Ureter (tissue), 1 donor: ENCODE results near the gene CBX4. TPM values are rescaled to one million over a fixed set of nuclear protein-coding genes. Genes with fewer than 3 reads are reported as not detected.

Source experiments
- DNase-seq: peaks from one replicate; pipeline ENCODE4 v3.0.0-alpha.2; 2020; ENCODE audit warnings: low spot score
- total RNA-seq: library from RNA; stranded (reverse); gene quantifications from one replicate; pipeline ENCODE4 v1.2.4, GENCODE V29; 2023
- donor health status: DM: yes; HTN: yes; CAD: no.

CBX4 gene
- total RNA-seq, 1 donor from 2014 or later, result 36.7 TPM

DNA sequence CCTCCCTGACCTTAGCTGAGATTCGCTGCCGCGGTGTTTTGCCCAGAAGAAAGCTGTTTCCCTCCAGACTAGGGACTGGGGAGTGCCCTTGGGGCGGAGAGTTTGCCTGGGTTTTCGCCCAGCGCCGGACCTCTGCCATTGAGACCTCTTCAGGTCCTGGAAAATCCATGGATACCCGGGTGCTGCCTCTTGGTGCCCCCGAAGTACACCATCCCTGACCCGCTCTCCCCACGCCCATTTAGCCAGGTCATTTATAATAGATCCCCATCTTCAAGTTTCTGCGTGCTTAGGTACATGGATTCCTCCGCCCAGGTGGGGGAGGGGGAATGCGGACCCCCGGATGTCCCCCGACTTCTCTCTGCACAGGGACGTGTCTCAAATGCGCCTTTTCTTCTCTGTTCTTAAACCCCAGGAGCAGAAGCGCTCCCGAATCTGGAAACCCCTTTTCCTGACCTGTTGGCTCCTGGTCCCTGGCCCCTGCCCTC is 27.3 kb downstream of the CBX4 start:
- no peak for DNase-seq

DNA sequence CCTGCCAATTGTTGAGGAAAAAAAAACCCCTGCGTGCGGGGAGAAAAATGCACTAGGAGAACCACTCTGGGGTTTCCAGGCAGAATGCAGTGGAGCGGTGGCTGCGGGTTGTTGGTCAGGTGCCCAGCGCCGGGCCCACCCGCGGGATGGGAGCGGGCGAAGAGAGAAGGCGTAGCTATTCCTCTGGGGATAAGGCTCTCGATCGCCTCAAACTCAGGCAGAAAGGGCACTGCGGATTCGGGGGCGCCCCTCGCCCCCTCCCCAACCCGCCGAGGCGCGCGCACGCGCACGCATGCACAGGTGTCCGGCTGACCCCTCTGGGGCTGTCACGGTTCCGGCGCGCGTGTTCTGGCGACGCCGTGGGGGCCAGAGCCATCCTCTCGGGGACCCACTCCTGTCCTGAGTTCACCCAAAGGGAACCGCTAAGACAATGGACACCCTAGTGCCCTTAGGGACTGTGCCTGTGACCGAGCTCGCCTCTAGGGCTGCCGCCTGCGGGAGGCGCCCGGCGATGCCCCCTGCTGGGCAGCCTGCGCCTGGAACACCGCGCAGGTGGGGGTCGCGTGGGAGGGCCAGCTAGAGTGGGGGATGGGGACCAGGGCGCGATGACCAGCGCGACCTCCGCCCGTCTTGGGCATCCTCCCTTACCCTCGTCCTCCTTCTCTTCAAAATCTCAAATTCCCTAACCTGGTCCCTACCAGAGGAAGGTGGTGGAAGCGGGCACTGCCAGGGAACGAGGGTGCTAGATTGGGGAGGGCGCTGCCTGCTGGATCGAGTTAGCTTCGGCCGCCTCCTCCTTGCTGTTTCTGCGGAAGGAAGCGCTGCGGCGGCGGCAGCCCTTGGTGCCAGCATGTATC is 28.0 kb downstream of the CBX4 start:
- DNase-seq, result no peak

DNA sequence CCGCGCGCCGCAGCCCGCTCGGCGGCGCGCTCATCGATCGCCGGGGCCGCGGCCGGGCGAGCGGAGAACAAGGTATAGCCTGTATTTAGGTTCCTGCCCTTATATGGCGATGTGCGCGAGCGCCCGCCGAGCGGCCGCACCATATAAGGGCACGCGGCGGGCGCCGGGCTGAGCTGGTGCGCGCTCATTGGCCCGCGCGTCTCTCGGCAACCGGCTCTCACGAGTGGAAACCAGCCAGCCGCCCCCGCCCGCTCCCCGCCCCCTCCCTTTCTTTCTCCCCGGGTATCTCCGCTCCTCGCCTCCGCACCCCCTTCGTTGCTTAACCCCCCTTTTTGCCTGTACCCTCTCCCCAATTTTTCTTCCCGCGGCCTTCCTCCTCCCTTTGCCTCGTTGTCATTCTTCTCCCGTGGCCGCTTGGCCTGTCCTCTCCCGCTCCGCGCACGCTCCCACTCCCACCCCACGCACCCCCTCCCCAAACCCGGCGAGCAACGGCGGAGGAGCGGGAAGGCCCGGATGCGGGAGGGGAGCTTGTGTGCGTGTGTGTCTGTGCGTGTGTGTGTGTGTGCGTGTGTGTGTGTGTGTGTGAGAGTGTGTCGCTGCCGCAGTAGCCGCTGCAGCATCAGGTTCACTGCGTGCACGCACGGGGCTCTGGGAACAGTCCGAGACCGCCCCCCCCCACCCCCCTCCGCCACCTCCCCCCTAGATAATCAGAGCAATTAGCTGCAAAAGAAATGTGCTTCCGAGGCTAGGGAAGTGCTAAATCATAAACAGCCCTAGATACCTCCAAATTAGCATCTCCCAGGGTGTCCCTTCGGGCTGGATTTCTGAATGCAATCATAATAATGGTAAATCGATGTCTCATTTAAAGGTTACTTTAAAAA is 28.9 kb downstream of the CBX4 start:
- DNase-seq, result peak; percentile 67

DNA sequence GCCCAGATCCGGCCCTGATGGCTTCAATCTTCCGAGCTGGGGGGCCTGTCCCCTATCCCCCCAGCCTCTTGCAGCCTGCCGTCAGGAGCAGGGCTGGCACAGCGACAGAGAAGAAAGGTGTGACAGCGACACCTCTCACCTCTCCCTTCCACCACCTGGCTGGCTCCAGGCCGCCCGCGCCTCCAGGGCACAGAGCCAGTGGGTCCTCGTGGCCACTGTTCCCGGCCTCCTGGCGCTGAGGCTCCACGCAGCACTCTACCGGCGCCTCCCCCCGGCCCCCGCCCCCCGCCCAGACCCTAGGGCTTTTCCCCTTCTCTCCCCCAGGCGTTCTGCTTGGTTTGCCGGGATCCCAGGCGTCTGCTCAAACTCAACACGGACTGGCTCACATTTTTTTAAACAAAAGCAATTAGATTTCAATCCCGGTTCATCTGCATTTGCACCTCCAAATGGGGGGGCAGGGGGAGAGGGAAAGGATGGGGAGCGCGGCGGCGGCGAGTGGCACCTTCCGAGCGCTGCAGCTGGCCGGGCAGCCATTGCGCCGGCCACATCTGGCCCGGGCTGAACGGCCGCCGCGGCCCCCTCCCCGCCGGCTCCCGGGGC is 29.6 kb downstream of the CBX4 start:
- no peak for DNase-seq

DNA sequence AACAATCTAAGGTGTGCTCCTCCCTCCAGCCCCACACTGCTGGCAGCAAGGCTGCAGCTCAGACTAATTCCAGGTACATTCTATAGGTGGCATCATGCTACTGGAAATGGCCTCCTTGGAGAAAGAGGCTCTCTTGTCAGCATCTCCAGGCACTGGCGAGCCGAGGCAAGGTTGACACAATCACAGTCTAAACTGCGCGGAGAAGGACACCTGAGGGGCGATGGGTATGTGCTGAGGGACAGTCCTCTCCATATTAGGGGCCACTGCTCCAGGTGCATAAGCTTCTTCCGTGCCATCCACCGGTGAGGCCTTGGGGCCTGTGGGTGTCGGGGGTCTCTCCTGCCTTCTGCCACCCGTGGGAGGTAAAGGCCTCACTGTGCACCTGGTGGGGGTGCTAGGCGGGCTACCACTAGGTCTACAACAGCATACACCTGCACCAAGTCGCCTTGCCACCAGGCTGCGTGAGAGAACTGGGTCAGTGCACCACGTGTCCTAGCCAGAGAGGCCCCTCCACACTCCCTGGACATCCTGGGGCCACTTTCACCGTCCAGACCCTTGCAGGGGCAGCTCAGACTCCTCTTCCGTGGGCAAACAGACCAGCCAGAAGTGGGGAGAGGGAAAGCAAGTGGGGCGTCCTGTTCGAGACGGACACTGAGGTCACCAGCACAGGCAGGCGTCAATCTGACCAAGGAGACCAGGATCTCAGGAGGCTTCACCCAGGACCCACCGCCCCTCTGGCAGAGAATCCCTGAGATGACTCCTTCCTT is 30.3 kb downstream of the CBX4 start:
- DNase-seq, result no peak

DNA sequence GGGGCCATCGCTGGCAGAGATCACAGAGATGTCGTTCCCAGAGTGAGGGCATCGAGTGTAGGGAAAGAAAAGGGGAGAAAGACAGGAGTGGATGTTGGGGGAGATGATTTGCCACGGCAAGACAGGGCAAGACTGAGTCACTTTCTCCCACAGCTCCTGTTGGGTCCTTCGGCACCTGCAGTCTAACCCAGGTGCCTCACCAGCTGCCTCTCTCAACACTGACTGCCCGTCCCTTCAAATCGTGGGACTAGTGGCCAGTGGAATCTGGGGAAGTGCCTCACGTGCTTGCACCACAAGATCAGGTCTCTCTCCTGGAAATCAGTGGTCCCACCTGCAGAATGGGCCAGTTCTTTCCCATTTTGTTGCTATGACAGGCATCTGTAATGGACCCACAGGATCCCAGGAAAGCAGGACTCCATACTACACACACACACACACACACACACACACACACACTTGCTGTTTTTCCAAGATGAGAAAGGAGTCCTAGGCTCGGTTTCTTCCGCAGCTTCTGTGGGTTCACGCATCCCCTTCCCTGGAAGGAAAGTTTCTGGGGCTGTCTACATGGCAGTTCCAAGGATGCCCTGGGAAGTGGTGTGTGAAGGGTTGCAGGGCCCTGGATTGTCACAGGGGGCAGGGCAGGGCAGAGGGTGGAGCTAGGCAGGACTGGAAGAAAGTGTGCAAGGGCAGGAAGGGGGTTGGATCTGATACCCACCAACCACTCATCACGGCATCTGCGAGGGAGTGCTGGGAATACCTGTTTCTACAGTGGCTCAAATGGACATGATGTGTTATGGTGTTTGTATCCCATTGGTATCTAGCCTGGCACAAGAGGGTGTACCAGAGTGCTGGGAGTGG is 32.1 kb downstream of the CBX4 start:
- DNase-seq, result no peak

DNA sequence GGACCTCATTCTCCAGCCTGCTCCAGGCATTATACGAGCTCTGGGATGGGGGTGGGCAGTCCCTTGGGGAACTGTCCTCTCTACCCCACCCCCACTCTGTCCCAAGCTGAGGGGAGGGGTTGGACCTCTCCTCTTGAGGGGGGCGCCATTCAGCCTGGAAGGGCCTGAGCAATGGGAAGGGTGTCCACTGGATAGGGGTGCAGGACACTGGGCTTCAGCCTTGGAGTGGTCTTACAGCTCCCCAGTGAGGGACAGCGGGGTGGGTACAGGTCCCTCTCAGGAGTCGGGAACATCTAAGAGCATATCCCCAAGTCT is 32.8 kb downstream of the CBX4 start:
- no peak for DNase-seq

DNA sequence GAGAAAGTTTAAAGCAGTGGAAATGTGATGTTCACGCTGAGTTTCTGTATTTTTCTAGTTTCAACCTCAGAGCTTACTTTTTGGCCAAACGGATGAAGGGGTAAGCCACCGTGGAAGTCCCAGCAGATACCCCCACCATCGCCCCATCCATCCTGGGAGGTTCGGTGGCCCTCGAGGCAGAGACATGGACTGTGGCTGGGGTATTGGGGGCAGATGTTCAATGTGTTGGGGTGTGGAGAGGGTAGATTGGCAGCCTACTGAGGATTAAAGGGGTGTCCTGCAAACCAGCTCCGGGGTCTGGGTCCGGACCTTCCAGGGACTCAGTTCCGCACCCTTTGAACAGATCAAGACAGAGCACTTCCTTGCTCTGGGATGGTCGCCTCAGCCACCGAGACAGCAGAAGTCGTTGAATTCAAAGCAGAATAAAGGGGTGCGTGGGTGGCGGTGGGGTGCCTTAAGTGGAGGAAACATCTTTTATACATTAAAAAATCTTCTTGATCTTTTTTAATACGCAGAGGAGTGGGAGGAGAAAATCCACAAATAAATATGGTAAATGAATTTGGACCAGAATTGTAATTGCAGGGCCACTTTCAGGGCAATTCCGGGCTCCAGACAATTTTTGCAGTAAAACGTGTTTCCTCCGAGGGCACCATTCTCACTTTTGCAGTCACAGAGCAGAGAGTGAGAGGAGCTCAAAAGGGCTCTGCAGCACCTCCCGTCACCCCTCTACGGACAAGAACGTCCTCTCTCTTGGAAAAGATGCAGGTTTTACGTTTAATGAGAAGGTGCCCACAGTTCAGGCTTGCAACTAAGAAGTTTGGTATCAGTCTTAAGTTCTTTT is 34.2 kb downstream of the CBX4 start:
- no peak for DNase-seq

DNA sequence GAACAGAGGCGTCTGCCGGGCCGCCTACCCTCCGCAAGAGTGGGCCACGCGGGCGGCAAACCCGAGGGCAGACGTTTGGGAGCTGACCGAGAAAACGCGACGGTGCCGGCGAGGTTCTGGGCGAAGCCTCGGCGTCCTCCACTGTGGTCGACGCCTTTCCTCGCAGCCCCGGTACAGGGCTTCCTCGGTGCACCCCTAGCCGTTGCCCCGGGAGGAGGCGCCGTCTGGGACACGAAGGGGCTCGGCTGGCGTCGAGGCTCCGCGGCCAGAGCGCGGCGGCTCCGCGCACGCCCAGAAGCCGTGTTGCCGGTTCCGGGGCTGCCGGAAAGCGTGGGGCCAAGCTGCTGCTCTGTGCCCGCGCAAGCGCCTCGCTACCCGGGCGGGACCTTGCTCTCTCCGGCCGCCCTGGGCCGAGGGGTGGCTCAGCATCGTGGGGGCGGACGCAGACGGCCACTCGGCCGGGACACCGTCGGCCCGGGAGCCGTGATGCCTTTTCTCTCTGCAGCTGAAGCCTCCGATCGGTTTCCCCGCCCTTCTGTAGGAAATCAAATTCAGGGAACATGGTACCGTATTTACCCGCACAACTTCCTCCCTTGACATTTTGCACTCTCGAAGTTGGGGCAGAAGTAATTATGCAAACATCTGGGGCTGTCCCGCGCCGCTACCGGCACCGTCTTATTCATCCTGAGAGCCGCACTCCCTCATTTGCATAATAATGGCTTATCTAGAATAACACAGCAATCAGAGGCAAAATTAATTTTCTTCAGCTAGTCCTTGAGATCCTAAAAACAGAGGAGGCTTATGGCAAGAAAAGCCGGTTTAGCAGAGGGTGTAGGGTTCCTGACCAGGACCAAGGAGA is 35.0 kb downstream of the CBX4 start:
- no peak for DNase-seq

DNA sequence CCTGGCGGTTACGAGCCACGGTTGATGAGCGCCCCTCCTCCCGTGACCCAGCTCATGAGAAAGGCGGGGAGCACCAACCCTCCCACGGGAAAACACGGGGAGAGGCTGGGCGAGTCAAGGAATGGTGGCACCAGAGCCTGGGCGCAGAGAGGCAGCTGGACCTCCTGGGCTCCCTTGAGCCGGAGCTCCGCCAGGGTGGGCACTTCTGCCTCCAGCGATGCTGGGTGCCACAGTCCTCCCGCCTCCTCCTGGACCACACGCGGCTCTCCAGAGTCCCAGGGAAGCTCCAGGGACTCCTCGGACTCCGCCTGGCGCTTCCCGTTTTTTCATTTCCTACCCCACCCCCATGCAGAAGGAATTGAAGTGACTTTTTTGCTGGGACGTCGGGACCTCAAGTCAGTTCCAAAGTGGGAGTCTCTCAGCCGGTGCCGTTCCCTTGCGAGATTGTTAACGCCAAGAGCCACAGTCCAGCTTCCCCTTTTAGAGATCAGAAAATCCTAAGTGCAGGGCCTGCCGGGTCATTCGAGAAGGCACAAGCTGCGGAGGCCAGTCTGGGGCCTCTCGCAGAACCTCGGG is 35.7 kb downstream of the CBX4 start:
- no peak for DNase-seq

DNA sequence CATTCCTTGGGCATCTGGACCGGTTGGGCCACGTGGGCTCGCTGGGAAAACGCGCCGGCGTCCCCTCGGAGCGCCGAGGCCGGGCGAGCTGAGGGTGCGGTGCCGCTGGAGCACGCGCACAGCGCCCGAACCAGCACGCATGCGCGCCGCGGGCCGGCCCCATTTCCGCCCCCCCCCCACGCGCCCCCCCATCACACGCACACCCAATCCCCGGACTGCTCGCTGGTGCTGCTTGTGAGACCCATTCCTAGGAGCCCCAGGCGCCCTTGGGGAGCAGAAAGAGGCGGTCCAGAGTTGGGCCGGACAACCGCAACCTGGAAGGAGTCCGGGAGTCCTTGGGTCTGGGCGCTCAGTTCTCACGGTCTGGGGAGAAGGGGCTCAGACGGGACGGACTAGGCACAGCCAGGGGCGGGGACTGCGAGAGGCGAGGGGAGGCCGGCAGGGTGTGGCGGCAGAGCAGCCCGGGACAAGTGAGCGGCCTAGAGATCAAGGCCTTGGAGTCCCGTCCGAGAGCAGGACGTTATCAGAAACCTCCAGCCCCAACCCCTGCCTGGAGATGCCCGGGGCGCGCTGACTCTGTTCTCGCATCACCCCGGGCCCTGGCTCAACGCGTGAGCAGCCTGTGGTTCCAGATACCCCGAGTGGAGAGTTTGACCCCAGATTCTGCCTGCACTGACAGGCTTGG is 36.4 kb downstream of the CBX4 start:
- no peak for DNase-seq

DNA sequence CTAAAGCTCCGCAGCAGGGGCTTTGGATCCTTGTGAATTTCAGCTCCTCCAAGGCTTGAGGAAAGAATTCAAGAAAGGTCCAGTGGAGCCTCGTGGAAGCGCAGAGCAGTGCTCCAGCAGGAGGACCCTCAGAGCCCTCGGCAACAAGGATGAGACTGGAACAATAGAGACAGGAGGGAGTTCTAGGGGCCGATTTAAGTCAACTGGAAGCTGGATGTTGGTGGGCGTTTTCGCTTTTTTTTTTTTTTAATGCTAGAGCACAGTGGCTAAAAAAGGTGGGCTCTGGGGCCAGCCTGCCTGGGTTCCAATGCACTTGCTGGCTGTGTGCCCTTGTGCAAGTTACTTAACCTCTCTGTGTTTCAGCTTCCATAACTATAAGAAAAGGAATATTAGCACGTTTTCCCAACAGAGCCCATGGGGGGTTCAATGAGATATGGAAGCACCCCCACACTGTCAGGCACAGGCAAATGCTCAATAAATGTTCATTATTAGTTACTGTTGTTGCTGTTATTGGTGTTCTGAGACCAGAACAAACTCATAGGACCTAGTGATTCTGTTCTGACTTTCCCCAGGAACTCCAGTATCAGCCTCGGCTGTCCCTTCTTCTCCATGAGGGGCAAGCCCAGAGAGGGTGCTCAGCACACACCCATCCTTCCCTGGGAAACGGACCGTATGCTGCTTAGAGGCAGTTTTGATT is 37.1 kb downstream of the CBX4 start:
- DNase-seq, result no peak

DNA sequence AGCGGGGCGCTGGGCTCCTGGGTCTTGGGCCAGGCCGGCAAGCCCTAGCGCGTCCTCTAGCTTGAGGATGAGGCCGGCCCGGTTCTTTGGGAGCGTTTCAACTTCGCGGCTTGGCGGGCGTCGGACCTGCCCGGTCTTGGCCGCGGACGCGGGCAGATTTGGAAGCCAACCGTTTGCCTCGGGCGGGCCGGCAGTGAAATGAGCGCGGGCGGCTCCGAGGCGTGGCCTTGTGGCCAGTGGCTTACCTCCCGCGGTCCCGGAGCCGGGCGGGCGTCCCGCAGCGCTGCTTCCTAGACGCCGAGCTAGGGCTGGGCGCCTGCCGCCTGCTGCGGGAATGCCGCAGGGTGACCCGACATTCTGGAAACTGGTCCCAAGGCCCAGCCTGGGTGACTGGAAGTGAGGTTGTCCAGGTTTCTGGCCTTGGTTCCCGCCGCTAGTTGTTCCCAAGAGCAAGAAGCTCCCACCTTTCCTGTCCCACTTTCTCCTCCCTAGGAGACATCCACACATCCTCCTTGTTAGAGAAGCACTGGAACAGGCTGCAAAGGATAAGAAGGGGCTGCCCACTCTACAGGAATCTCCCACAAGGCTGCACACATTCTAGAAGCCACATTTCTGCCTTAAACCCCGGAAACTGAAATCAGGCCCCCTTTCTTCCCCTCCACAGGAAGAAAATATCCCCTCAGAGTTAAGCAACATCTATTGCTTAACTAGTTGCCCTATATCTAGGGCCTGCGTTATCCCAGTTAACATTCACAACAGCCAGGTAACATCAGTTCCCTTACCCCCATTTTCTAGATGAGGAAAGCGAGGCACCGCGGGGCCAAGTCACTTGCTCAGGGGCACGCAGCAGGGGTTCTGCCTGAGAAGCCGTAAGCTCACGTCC is 37.8 kb downstream of the CBX4 start:
- DNase-seq, result no peak

DNA sequence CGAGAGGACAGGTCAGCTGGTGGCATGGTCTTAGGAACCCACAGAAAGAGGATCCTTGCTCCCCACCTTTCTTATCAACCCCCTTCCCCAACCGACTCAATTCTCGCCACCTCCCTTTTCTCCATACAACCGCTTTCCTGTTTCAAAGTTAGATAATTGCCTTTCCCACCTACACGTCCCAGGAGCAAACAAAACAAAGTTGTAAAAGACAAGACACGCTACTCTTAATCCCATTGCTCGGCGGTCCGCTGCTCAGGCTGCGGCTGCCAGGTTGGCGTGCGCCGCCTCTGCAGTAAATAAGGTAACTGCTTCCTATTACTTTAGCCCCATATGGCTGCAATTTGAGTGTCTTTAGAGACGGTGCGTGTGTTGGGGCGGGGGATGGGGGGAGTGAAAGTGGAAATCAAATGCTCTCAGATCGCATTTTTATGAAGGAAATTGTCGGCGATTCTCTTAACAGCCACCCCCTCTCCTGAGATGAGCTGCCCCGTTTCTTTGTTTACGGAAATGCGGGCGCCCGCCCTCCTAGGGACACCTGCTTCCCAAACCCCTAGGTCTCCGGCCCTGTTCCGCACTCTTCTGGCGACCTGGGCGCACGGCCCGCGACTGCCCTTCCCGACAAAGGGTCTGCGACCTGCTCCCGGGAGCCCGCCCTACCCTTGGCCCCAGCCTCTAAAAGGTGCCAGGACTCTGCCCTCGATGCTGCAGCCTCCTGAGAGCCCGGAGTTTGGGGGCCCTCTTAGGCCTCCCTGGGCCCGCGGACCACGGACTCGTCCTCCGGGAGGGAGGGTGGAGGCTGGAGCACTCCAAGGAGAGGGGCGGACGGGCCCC is 38.7 kb downstream of the CBX4 start:
- DNase-seq, result no peak
